ENCODE data around the gene CTNNA3.

CTNNA3 gene

GRCh38 chr10:66717231-66717981, 978.6 kb downstream of the CTNNA3 start:
- no peak for DNase-seq

- DNase-seq: no peak
These were observed 981.3 kb downstream of the CTNNA3 start for GRCh38 chr10:66714741-66715140.

GRCh38 chr10:66713387-66713786, 982.6 kb downstream of the CTNNA3 start:
- DNase-seq: no peak

- no peak for DNase-seq
These were observed 997.9 kb downstream of the CTNNA3 start for GRCh38 chr10:66698069-66698468.

GRCh38 chr10:66695046-66695445, 1000.9 kb downstream of the CTNNA3 start:
- DNase-seq: no peak

- DNase-seq: no peak
These were observed 1011.4 kb downstream of the CTNNA3 start for GRCh38 chr10:66684581-66684980.

GRCh38 chr10:66680886-66681285, 1015.1 kb downstream of the CTNNA3 start:
- DNase-seq: no peak

GRCh38 chr10:66678521-66678920, 1017.5 kb downstream of the CTNNA3 start:
- DNase-seq: no peak

GRCh38 chr10:66673071-66673470, 1022.9 kb downstream of the CTNNA3 start:
- DNase-seq: no peak

GRCh38 chr10:66671562-66671961, 1024.4 kb downstream of the CTNNA3 start:
- DNase-seq: no peak

GRCh38 chr10:66671064-66671463, 1024.9 kb downstream of the CTNNA3 start:
- no peak for DNase-seq

GRCh38 chr10:66656499-66656898, 1039.5 kb downstream of the CTNNA3 start:
- DNase-seq: no peak

GRCh38 chr10:66654861-66655260, 1041.1 kb downstream of the CTNNA3 start:
- DNase-seq: no peak

- no peak for DNase-seq
These were observed 1044.5 kb downstream of the CTNNA3 start for GRCh38 chr10:66651308-66652082.

GRCh38 chr10:66649626-66650025, 1046.4 kb downstream of the CTNNA3 start:
- no peak for DNase-seq

GRCh38 chr10:66642217-66642616, 1053.8 kb downstream of the CTNNA3 start:
- no peak for DNase-seq

GRCh38 chr10:66639371-66639770, 1056.6 kb downstream of the CTNNA3 start:
- no peak for DNase-seq

GRCh38 chr10:66637273-66638036, 1058.5 kb downstream of the CTNNA3 start:
- no peak for DNase-seq

- no peak for DNase-seq
These were observed 1066.0 kb downstream of the CTNNA3 start for GRCh38 chr10:66629996-66630395.

- DNase-seq: no peak
These were observed 1068.8 kb downstream of the CTNNA3 start for GRCh38 chr10:66627156-66627555.

- DNase-seq: no peak
These were observed 1070.0 kb downstream of the CTNNA3 start for GRCh38 chr10:66625709-66626590.

GRCh38 chr10:66622050-66622449, 1073.9 kb downstream of the CTNNA3 start:
- no peak for DNase-seq

- no peak for DNase-seq
These were observed 1091.8 kb downstream of the CTNNA3 start for GRCh38 chr10:66604195-66604594.

Measured in NCI-H526 treated with DMSO at 0.1 percent for 48 hours (cell line).